NCI-H748 treated with DMSO at 0.1 percent for 48 hours (cell line): ENCODE results near the gene TYR.
"Not testable (repeated sequence)": the region's sequence is repeated elsewhere in the genome, so short reads cannot be mapped to it uniquely, and the experiment has no call there.

Experiments used
- DNase-seq: peaks from one replicate; lab custom pipeline; 2025; lab: John Stamatoyannopoulos, UW

The TYR gene

DNA sequence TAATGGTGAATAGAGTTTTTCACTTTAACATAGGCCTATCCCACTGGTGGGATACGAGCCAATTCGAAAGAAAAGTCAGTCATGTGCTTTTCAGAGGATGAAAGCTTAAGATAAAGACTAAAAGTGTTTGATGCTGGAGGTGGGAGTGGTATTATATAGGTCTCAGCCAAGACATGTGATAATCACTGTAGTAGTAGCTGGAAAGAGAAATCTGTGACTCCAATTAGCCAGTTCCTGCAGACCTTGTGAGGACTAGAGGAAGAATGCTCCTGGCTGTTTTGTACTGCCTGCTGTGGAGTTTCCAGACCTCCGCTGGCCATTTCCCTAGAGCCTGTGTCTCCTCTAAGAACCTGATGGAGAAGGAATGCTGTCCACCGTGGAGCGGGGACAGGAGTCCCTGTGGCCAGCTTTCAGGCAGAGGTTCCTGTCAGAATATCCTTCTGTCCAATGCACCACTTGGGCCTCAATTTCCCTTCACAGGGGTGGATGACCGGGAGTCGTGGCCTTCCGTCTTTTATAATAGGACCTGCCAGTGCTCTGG, at the start of gene TYR:
Gene TYR (plus strand): TSS at position 185 of the 541 bp plus-strand sequence. CDS start 79 bp downstream, at position 264.
- no peak for DNase-seq

DNA sequence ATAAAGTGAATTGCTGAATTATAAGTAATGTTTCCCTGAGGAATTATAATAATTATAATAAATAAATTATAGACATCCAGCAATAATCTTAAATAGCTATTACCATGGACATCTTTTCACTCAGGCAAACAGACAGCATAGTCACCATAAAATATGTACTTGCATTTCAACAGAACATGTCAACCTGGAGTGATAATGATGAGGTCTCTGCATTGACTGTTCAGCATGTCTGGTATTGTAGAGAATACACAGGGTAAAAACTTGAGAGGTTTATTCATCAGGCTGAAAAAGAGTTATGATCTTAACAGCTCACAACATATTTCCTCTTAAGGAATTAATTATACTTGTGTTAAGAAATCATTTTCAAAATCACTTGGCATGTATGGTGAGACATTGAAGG, 41.1 kb upstream of the TYR start:
- DNase-seq = no peak

DNA sequence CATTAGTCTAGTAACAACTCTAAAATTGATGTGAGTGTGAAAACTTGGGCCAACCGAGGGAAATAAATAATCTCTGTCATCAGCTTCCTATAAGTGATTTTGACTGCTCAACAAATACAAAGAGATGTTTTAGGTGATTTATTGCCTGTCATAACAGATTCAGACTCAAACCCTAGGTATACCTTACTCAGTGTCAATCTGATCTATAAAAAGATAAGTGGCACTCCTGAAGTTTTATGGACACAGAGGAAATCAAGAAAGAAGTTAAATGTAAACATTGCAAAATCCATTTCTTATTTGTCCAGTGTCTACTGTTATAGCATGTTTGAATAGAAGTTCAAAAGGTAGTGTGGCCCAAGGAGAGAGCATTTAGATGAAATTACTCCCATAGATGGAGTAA, 30.4 kb upstream of the TYR start:
- DNase-seq = no peak

DNA sequence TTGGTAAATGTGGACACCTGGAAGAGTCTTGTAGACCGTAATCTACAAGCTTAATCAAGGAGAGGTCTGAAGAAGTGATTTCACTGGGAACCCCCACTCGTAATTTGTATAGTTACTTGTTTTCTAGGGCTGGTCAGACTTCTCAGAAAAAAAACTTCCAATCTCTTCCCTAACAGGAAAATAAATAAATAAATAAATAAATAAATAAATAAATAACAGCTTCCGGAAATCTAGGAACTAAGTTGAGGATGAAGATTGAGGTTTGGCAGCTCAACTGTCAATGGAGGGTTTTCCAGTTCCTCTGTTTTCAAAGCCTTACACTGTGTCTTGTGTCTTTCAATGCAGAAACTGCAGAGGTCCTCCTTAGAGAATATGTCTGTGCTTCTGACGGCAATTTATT, 17.7 kb upstream of the TYR start:
- no peak for DNase-seq

DNA sequence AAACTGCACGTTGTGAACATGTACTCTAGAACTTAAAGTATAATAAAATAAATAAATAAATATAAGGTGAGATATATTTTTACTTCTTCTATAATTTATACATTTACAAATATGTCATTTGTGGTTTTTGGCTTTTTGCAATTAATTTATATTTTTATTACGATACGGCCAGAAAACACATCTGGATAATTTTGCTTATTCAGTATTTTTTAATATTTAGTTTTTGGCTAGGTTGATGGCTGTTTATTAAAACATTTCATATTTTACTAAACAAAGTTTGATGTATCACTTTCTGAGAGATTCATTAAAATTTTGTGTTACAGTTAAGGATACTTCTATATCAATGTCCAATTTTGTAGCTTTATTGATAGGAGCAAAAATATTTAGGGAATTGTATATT, 15.7 kb upstream of the TYR start:
- DNase-seq = no peak

DNA sequence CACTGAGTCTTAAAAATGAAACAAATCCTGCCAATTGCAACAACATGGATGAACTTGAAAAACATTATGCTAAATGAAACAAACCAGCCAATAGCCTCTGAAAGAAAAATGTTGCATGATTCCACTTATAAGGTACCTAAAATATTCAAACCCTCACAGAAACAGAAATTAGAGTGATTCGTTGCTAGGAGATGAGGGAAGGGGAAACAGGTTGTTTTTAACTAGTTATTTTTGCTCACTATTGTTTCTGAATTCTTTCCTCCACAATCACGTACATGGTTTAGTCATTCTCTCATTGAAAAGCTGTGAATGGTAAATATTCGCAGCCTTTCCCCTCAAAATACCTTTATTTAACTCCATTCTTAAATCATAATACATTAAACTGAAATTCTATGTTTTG, 14.0 kb upstream of the TYR start:
- no peak for DNase-seq

DNA sequence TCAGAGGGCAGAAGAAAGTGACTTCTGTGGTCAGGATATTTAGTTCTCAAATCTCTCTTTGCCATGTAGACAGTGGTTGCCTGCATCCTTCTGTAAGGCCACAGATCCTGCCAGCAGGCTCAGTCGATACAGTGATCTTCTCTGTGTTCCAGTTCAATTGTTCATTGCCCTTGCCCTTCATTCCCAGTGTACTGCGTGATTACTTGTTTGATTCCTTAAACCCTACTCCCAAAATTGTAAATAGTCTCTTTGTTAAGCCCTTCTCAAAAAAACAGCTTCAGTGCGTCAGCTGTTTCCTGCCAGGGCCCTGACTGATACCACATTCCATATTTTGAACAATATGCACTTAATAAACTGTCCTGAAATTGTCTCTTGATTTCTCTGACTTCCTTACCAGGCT, 9.3 kb upstream of the TYR start:
- DNase-seq = no peak

DNA sequence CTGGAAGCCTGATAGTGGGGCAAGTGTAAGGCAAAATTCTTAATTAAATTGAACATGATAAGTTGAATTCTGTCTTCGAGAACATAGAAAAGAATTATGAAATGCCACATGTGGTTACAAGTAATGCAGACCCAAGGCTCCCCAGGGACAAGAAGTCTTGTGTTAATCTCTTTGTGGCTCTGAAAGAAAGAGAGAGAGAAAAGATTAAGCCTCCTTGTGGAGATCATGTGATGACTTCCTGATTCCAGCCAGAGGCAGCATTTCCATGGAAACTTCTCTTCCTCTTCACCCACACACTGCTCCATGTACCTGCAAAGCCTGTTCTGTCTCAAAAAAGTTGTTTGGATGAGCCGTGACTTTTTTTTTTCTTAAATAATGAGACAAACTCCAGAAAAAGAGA, 1.9 kb upstream of the TYR start:
- DNase-seq = no peak

DNA sequence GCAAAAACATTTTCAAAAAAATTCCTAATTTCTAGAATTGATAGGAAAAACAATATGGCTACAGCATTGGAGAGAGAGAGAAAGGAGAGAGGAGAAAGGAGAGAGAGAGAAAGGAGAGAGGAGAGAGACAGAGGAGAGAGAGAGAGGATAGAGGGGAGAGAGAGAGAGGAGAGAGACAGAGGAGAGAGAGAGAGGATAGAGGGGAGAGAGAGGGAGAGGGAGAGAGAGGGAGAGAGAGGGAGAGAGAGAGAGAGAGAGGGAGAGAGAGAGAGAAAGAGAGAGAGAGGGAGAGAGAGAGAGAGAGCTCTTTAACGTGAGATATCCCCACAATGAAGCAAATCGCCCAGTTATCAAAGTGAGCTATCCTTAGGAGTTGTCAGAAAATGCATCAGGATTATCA, 737 bp upstream of the TYR start:
- no peak for DNase-seq

DNA sequence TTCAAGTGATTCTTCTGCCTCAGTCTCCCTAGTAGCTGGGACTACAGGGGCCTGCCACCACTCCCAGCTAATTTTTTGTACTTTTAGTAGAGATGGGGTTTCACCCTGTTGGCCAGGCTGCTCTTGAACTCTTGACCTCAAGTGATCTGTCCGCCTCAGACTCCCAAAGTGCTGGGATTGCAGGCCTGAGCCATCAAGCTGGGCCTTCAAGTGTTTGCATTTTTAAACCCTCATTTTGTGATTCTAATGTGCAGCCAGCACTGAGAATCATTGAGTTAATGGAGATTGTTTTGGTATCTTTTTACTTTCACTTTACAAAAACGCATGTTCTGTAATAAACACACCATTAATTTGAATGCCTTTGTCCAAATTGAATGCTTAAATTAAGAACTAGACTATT, 3.4 kb downstream of the TYR start:
- DNase-seq = no peak

DNA sequence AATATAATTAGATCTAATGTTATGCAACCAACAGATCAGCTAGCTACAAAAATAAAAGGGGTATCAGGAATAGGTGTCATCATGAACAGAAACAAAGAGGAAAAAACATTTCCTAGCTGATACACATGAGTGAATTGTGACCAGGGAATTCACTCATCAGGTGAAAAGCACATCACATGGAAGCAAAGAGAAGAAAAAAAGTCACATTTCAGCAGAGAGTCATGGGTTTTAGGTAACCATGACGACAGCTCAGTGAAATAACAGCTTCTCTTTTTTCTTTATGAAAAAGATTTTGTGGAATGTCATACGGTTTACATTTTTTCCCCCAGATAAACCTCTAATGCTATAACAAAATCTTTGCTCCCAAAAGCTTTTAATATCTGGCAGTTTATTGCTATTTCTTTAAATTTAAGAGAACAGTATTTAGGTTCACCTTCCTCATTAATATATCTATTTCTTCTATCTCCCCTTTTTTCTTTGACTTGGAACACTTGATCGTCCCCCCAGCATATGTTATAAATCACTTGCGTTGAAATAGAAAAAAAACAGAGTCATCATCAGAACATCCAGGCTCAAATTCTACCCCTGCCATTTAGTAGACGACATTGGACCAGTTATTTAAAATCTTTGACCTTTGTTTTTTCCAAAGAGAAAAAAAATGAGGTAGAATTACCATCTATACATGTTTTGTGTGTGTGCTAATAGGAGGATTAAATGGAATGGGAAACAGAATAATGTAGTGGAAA, 5.3 kb downstream of the TYR start:
- DNase-seq = no peak

DNA sequence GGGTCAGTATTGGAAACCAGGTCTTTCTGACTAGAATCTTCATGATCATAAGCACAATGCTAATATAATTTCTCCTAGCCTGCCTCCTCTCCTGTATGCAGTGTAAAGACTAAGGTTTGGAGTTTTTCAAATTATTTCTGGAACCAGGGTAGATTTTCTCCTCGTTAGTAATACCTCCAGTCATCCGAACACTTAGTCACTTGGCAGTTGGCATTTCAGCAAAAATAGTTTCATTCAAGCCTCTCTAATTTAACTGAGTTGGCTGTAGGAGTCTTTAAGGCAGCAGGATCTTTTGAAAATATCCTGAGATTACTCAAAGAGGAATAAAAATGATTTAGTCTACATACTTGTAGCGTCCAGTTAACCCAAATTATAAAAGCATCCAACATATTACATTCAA, 6.3 kb downstream of the TYR start:
- no peak for DNase-seq

DNA sequence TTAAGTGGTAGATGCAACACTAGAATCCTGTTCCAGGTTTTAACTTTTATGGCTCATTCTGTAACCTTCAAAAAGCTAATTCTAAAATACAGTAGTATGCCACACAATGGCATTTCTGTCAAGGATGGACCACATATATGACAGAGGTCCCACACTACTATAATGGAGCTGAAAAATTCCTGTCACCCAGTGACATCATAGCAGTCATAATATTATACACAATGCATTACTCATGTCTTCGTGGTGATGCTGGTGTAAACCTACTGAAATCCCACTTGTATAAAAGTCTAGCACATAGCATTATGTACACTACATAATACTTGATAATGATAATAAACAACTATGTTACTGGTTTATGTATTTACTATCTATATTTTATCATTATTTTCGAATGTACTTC, 12.1 kb downstream of the TYR start:
- DNase-seq = no peak

DNA sequence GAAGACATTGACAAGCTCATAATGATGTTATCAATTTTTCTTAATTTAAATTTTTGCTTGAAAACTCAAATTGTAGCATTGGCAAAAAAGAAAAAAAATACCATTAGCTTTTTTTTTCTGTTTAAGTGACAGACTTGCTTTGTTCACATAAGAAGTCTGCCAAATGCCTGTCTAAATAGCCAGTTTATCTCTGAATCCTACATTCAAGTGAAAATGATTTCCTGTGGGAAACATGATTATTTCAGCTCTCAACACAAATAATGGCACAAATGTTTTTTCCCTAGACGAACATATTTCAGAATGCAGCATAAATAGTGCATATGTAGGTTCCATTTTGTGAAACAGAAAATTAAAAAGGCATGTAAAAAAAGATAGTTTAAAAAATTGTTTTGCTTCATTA, 23.5 kb downstream of the TYR start:
- DNase-seq = no peak

DNA sequence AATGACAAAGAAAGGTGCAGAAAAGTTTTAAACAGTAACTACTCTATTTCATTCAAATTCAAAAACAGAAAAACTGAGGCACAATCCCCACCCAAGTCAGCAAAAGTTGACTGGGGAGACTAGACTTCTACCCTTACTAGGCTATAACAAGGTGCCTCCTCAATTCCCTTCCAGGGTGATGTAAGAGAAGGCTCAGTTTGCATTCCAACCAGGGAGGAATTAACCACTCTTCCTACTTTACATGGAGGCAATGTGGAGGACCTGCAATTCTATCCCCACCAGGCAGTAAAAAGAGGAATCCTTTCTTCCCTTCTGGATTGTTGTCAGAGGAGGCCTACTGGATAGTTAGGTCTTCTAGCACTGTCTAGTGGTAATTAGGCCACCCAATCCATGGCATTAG, 26.1 kb downstream of the TYR start:
- no peak for DNase-seq

DNA sequence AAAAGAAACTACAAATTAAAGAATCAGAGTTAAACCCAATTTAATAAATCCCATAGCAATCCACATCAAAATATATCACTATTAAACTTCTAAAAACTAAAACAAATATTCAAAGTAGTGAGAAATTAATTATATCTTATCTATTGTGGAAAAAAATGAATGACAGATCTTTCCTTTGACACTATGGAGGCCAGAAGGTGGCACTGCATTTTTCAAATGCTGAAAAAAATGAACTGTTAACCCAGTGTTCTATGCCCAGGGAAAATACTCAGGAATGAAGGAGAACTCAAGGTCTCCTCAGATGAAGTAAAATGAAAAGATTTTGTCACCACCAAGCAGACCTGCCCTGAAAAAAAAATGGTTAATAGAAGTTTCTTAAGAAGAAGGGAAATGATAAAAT, 27.7 kb downstream of the TYR start:
- DNase-seq = no peak

DNA sequence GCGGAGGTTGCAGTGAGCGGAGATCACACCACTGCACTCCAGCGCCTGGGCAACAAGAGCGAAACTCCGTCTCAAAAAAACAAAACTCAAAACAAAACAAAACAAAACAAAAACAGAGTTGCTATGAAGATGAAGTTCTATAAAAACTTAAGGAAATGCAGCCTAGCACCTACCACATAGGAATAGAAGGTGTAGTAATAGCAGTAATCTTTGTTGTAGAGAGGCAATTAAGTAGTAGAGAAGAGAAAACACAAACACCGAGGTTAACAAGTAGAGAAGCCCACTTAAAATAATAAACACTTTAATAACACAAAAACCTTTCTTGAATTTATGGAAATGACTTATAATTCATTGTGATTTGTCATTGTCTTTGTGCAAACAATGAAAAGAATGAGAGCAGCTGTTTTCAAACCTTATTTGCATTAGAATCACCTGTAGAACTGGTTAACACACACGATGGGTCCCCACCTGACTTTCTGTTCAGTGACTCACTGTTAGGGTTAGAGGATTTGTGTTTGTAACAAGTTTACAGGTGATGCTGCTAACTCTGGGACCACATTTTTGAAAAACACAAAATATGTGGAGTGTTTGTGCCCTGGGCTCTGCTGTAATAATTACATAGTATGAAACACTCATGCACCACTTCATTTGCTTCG, 43.1 kb downstream of the TYR start:
- peak; percentile 6 for DNase-seq

DNA sequence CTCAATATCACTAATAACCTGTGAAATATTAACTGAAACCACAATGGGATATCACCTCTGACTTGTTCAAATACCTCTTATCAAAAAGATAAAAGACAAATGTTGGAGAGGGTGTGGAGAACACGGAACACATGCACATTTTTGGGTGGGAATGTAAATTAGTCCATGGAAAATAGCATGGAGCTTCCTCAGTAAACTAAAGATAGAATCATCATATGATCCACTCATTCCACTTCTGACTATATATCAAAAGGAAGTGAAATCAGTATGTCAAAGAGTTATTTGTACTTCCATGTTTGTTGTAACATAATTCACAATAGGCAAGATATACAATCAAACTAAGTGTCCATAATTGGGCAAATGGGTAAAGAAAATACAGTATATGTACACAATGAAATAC, 57.4 kb downstream of the TYR start:
- DNase-seq = no peak

DNA sequence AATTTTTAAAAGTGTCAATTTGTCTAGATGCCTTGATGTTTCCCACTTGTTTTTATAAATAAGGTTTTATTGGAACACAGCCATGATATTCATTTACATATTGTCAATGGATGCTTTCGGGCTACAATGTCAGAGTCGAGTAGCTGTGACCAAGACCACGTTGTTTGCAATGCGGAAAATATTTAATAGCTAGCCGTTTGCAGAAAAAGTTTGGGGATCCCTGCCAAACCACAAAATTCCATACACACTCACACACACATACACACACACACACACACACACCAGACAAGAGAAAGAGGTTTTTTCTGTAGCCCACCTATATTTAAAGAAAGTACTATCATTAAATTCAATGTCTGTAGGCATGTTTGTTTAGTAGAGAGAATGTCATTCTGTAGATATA, 58.3 kb downstream of the TYR start:
- no peak for DNase-seq

DNA sequence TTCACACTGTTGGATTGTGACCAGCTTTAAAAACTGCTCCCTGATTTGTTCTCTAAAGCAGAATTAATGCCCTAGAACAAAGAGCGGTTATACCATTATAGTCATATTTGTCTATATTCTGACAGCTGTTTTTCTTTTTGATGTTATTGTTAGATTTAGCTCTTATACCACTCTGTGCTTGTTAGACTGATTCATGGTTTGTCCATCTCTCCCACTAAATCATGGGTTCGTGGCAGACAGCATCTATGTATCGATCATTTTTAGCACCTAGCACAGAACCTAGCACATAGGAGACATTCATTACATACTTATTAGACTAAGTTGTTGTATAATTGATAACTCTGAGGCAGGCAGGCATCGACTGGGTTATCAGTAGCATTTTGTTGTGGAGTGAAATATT, 69.3 kb downstream of the TYR start:
- DNase-seq = not testable (repeated sequence)

DNA sequence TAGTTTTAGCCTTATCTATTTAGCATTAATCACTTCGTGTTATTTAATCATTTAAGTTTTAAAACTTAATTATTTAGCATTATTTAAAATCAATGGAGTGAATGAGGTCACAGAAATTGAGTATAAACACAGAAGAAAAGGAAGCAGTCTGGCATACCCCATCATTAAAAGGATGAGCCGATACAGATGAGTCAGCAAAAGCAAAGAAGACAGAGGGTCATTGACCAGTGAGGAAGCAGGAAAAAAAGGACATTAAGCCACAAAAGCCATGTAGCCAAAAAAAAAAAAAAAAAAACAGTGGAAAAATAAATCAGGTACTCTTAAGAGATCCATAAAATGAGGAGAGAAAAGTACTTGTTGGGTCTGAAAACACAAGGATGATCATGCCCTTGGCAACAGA, 71.5 kb downstream of the TYR start:
- DNase-seq = no peak

DNA sequence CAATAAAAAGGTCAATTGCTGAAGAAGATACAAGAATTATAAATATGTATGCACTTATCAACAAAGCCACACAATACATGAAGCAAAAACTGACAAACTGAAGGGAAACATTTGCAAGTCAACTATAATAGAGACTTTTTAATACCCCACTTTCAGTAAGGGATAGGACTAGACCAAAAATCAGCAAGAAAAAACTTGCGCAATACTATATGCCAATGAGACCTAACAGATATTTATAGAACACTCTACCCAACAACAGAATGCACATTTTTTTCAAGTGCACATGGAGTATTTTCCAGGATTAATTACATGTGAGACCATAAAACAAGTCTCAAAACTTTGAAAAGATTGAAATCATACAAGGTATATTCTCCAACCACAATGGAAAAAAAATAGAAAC, 83.8 kb downstream of the TYR start:
- DNase-seq = not testable (repeated sequence)

DNA sequence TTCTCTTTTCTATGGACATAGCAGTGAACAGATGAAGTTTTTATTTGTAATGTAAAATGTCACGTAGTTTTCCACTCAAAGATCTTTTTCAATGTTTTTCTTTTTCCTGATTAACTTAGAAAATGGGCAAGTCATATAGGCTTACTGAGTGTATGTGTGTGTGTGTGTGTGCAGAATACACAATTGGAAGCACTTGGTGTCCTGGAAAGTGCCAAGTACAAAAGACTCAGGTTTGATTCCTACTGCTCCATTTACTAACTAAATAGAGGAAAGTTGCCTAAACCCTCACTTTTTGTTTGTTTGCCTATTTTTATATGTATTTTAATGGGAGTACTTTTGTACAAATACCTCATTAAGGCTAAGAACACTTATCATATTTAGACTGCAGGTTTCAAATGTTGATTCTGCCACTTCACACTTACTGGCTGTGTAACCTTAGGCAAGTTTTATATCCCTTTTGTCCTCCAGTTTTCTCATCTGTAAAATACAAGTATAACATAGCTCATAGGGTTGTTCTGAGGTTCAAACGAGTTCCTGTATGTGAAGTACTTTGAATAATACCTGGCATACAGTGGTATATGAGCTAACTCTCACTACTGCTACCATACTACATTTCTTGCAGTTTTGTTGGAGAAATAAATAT, 90.1 kb downstream of the TYR start:
- DNase-seq = no peak
